Activated CD4-positive, alpha-beta T cell treated with anti-CD3 and anti-CD28 coated beads for 1 hour (primary cell): ENCODE measurements around the gene CELF2.

Source experiments
- DNase-seq: peaks from one replicate; pipeline ENCODE4 v3.0.0-alpha.2; 2020

CELF2 gene

GRCh38 chr10:11307937-11308336, 290.3 kb downstream of the CELF2 start:
- no peak for DNase-seq

- DNase-seq: no peak
Measured at GRCh38 chr10:11311027-11311426, 293.4 kb downstream of the CELF2 start.

- DNase-seq: no peak
Measured at GRCh38 chr10:11313463-11313862, 295.8 kb downstream of the CELF2 start.

- DNase-seq: no peak
Measured at GRCh38 chr10:11317936-11318670, 300.4 kb downstream of the CELF2 start.

DNA sequence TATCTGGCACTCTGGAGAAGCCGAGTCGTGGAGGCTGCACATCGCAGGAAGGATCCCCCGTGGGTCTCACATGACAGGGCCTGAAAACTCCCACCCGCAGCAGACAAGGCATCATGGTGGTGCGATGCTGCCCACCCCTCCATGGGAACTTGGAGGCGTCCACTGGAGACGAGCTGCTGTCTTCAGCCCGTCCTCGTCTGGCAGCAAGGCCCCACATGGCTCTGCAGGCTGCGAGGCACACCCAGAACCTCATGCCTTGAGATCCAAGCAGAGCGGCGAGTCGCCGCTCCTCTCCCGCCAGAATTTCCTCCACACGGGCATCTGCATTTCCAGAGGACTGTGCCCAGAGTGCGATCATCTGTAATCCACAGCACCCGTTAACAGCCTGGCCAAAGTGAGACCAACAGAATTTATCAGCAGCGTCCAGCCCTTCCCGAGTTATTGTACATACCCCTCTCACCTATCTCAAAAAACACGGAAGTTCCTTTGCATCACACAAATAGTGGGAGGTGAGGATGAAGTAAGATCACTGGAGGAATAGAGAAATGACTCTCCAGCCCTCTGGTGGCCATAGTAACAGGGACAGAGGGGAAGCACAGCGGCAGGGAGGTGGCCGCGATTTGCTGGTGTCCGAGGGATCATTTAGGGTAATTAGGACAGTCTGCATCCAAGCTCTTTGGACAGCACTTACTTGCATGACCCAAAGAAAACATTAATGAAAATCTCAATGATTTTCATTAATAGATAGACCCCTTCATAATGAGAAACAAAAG, 301.3 kb downstream of the CELF2 start:
- no peak for DNase-seq

DNA sequence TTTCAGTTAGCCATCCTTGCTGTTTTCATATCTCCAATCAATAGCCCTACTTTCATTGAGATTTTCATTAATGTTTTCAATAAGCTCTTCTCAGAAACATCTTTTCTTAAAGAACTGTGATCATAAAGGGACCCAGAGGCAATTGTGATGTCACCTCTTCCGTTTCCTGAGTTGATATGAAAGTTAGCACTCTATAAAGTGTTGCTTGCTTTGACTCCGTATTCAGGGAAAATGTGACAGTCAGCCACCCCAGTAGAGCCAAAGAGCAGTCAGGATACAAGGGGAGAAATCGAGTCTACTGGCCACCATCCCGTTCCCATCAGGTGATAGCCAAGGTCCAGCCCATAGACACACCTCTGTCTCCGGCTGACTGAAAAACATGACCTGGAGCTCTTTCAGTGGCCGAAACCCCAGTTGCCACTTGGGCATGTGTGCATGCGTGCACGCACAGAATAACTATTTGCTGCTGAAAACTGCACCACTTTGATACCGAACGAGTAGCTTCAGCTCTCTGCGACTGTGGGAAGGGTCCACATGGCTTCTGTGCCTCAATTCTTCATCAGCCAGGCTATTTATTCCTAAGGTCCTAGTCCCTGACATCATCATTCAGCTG, 302.4 kb downstream of the CELF2 start:
- DNase-seq: no peak

GRCh38 chr10:11320809-11321520, 303.3 kb downstream of the CELF2 start:
- no peak for DNase-seq

- DNase-seq: no peak
Measured at GRCh38 chr10:11322698-11323097, 305.0 kb downstream of the CELF2 start.

DNA sequence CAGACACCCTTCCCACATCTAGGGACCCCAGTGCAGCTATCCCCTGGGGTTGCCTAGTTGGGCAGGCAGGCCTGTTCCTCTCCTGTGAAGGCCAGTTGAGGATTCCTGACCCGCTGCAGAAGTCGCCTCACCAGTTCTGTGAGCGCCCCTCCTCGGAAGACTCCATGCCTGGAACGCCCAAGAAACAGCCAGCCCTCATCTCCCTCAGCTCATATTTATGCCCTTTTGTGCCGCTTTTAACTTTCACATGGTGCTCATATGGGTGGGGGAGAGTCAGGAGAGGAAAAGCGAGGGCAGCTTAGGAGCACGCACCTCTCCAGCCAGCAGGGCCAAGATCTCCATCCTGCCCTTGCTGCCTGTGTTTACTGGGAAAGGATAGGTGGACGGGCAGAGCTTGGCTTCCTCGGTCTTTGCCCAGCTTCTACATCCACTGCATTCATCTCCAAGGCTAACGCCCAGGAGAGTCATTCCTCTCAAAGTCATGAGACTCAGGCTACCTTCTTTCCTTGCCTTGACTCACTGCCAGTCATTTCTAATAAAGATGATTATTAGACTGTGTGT, 307.2 kb downstream of the CELF2 start:
- no peak for DNase-seq

- DNase-seq: no peak
Measured at GRCh38 chr10:11325817-11326216, 308.1 kb downstream of the CELF2 start.

DNA sequence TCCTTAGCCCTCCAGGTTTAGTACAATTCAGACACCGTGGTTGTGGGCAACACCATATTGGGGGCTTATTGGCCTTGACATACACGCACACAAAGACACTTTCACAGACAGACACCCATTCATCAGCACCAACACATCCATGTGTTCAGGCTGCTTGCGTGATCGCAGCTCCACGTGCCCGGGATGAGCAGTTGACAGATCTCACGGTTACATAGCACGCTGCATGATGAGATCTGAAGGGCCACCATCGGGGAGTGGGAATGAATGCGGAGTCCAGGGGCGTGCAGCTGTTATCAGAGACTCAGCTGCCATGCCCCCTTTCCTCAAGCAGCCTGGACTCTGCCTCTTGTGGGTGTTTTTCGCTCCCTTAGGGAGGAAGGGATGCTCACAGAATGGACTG, 308.6 kb downstream of the CELF2 start:
- DNase-seq: no peak

- DNase-seq: no peak
Measured at GRCh38 chr10:11326913-11327616, 309.4 kb downstream of the CELF2 start.

- DNase-seq: no peak
Measured at GRCh38 chr10:11328264-11329061, 310.8 kb downstream of the CELF2 start.

- no peak for DNase-seq
Measured at GRCh38 chr10:11329062-11329673, 311.5 kb downstream of the CELF2 start.

GRCh38 chr10:11330383-11331045, 312.8 kb downstream of the CELF2 start:
- no peak for DNase-seq

GRCh38 chr10:11331046-11331577, 313.4 kb downstream of the CELF2 start:
- no peak for DNase-seq

GRCh38 chr10:11331726-11332125, 314.1 kb downstream of the CELF2 start:
- DNase-seq: no peak

DNA sequence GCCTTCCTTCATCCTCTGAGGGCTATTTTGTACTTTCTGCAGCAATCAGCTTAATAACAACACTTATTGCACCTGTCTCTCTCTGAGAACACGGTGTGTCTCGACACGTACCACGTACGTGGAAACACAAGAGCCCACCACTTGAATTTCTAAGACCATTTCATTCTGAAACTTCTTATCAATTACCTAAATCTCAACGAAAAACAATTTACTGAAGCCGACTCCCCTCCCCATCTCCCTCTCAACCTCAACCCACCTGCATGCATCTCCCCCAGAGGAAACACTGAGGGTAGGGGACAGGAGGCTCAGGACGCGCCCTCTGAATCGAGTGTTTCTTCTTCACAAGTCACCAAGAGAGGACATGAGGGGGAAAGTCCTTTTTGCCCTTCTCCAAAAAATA, 315.2 kb downstream of the CELF2 start:
- no peak for DNase-seq

- no peak for DNase-seq
Measured at GRCh38 chr10:11334436-11334835, 316.8 kb downstream of the CELF2 start.

- DNase-seq: no peak
Measured at GRCh38 chr10:11335167-11335652, 317.5 kb downstream of the CELF2 start.
